PC-9 (cell line): ENCODE results near the gene ATP10A. TPM values are rescaled to one million over a fixed set of nuclear protein-coding genes. Genes with fewer than 3 reads are reported as not detected.

Source experiments
- BruUV-seq: library from RNA; stranded (reverse); fragments of 400-500 nt; replicated peaks from 2 replicates; lab custom pipeline; 2021; lab: Mats Ljungman, UMichigan
- CTCF ChIA-PET: fragments of 300-600 bp; sonication (Branson Sonifier 250); formaldehyde crosslinking; loops from one replicate; lab custom pipeline; 2022; ENCODE audit warnings: antibody characterized with exemption; lab: Charles Lee
- POLR2A ChIA-PET: fragments of 300-600 bp; sonication (Branson Sonifier 250); formaldehyde crosslinking; loops from one replicate; lab custom pipeline; 2022; ENCODE audit warnings: antibody characterized with exemption; ENCODE audit not compliant: unreplicated experiment; lab: Charles Lee
- DNase-seq, 2 experiments: peaks; one replicate each; pipeline versions ENCODE4 v3.0.0 to v3.0.0-alpha.2; 2015 to 2022; ENCODE audit warnings: mixed read lengths in 1 of 2
- H2AFZ ChIP-seq: fragments of 200-600 bp; sonication (generic); 2 replicates; pipeline ENCODE4 v1.8.1; 2017; ENCODE audit warnings: antibody characterized with exemption
- H3F3A ChIP-seq: fragments of 200-600 bp; sonication (generic); 2 replicates; pipeline ENCODE4 v1.8.1; 2017; ENCODE audit warnings: antibody characterized with exemption, mild to moderate bottlenecking, low read depth; ENCODE audit not compliant: insufficient read depth
- H3K27ac ChIP-seq: fragments of 200-600 bp; sonication (generic); 2 replicates; pipeline ENCODE4 v1.6.1; 2016; ENCODE audit warnings: mixed run types
- H3K27me3 ChIP-seq: fragments of 200-600 bp; sonication (generic); 2 replicates; pipeline ENCODE4 v1.6.1; 2016; ENCODE audit warnings: low read depth, mixed run types; ENCODE audit not compliant: insufficient read depth
- H3K36me3 ChIP-seq: fragments of 200-600 bp; sonication (generic); 2 replicates; pipeline ENCODE4 v1.6.1; 2016; ENCODE audit warnings: low read depth, mixed run types
- H3K4me1 ChIP-seq: fragments of 200-600 bp; sonication (generic); replicated peaks from 2 replicates; pipeline ENCODE4 v1.6.1; 2016; ENCODE audit warnings: mixed run types; ENCODE audit not compliant: insufficient read depth
- H3K4me2 ChIP-seq: fragments of 200-600 bp; sonication (generic); 2 replicates; pipeline ENCODE4 v1.6.1; 2017; ENCODE audit warnings: mixed run types
- H3K4me3 ChIP-seq: fragments of 200-600 bp; sonication (generic); 2 replicates; pipeline ENCODE4 v1.6.1; 2016; ENCODE audit warnings: mixed run types
- H3K79me2 ChIP-seq: fragments of 200-600 bp; sonication (generic); 2 replicates; pipeline ENCODE4 v1.6.1; 2017; ENCODE audit warnings: low read depth, mixed run types
- H3K9me2 ChIP-seq: fragments of 200-600 bp; sonication (generic); 2 replicates; pipeline ENCODE4 v1.8.1; 2017; ENCODE audit warnings: mild to moderate bottlenecking; ENCODE audit not compliant: insufficient read depth
- H3K9me3 ChIP-seq: fragments of 200-600 bp; sonication (generic); 2 replicates; pipeline ENCODE4 v1.8.1; 2016; ENCODE audit warnings: low read depth; ENCODE audit not compliant: insufficient read depth
- H4K20me1 ChIP-seq: fragments of 200-600 bp; sonication (generic); 2 replicates; pipeline ENCODE4 v1.8.1; 2017; ENCODE audit not compliant: insufficient read depth
- CTCF ChIP-seq: fragments of 200-600 bp; sonication (generic); conservative IDR thresholded peaks from 2 replicates; pipeline ENCODE4 v1.6.1; 2017; ENCODE audit warnings: mixed run types, antibody characterized with exemption, mild to moderate bottlenecking, moderate library complexity
- EZH2 ChIP-seq: fragments of 200-600 bp; sonication (generic); IDR thresholded peaks from 2 replicates; pipeline ENCODE4 v1.8.0; 2017; ENCODE audit warnings: antibody characterized with exemption, low read depth
- intact Hi-C: fragments of 100-400 bp; cut with micrococcal nuclease; formaldehyde crosslinking; loops from one replicate; pipeline ENCODE4 v1.10.0; 2022; ENCODE audit not compliant: unreplicated experiment
- total RNA-seq: library from RNA; stranded (reverse); gene quantifications from 2 replicates; pipeline ENCODE4 v1.2.3, GENCODE V29; 2021

Gene ATP10A
- total RNA-seq, 1 experiment from 2014 or later, result not detected

GRCh38 chr15:25674913-25675312, 188.2 kb downstream of the ATP10A start:
- H4K20me1 ChIP-seq, result no peaks in the 10 kb centered on the region
- no peak overlapping the region for H2AFZ ChIP-seq
- ChIA-PET CTCF (no interaction called here), POLR2A (no interaction called here)
- no peak overlapping the region for H3K4me2 ChIP-seq
- H3K9me3 ChIP-seq, result no peaks in the 10 kb centered on the region
- H3K9me2 ChIP-seq, result no peaks in the 10 kb centered on the region
- no peak for DNase-seq
- H3F3A ChIP-seq, result no peaks in the 10 kb centered on the region
- H3K79me2 ChIP-seq, result no peaks in the 10 kb centered on the region
- H3K4me3 ChIP-seq, result no peak overlapping the region
- BruUV-seq, result no TSS peak
- intact Hi-C loops, result no loop called here
- H3K4me1 ChIP-seq, result no peaks in the 10 kb centered on the region
- TF ChIP-seq EZH2 (no peak), CTCF (no peak)
- H3K36me3 ChIP-seq, result no peaks in the 10 kb centered on the region
- no peak overlapping the region for H3K27ac ChIP-seq
- H3K27me3 ChIP-seq, result peaks cover 57% of the 10 kb centered on the region; the same call in 1 of the 2 replicates

GRCh38 chr15:25673972-25674371, 189.2 kb downstream of the ATP10A start:
- Histone ChIP-seq H3K4me1 (no peaks in the 10 kb centered on the region), H3K4me3 (no peak overlapping the region), H3K27ac (no peak overlapping the region), H3F3A (no peaks in the 10 kb centered on the region), H3K27me3 (peaks cover 61% of the 10 kb centered on the region; the same call in 1 of the 2 replicates), H3K9me3 (no peaks in the 10 kb centered on the region), H3K36me3 (no peaks in the 10 kb centered on the region), H3K79me2 (no peaks in the 10 kb centered on the region), H2AFZ (no peak overlapping the region), H4K20me1 (no peaks in the 10 kb centered on the region), H3K4me2 (no peak overlapping the region), H3K9me2 (no peaks in the 10 kb centered on the region)
- no peak for DNase-seq
- TF ChIP-seq CTCF (no peak), EZH2 (no peak)
- no TSS peak for BruUV-seq
- ChIA-PET POLR2A (no interaction called here), CTCF (no interaction called here)
- intact Hi-C loops, result no loop called here

GRCh38 chr15:25673351-25673750, 189.8 kb downstream of the ATP10A start:
- intact Hi-C loops, result no loop called here
- peaks cover 57% of the 10 kb centered on the region; the same call in 1 of the 2 replicates for H3K27me3 ChIP-seq
- TF ChIP-seq CTCF, result no peak
- no peak for TF ChIP-seq EZH2
- no peaks in the 10 kb centered on the region for H3K9me3 ChIP-seq
- no peak overlapping the region for H2AFZ ChIP-seq
- CTCF ChIA-PET, result no interaction called here
- BruUV-seq, result no TSS peak
- H3K27ac ChIP-seq, result no peak overlapping the region
- no peaks in the 10 kb centered on the region for H4K20me1 ChIP-seq
- no peak overlapping the region for H3K4me3 ChIP-seq
- no peaks in the 10 kb centered on the region for H3K79me2 ChIP-seq
- no peaks in the 10 kb centered on the region for H3K36me3 ChIP-seq
- H3K9me2 ChIP-seq, result no peaks in the 10 kb centered on the region
- no peak overlapping the region for H3K4me2 ChIP-seq
- POLR2A ChIA-PET, result no interaction called here
- H3K4me1 ChIP-seq, result no peaks in the 10 kb centered on the region
- no peaks in the 10 kb centered on the region for H3F3A ChIP-seq
- DNase-seq, result no peak
